GM12801 (cell line): ENCODE measurements around the gene ZNF385C.

Experiments used
- CTCF ChIP-seq: IDR thresholded peaks from one replicate; pipeline ENCODE4 v1.5.1; 2011; ENCODE audit warnings: control low read depth; ENCODE audit not compliant: insufficient read length; ENCODE audit errors: extremely low read depth

Gene ZNF385C

GRCh38 chr17:41988418-41988817, 109.9 kb downstream of the ZNF385C start:
- no peak for TF ChIP-seq CTCF

- TF ChIP-seq CTCF: no peak
Observed at GRCh38 chr17:41987642-41988041, 110.6 kb downstream of the ZNF385C start.

- TF ChIP-seq CTCF: no peak
Observed at GRCh38 chr17:41986634-41987033, 111.6 kb downstream of the ZNF385C start.

GRCh38 chr17:41985919-41986318, 112.4 kb downstream of the ZNF385C start:
- no peak for TF ChIP-seq CTCF

GRCh38 chr17:41984454-41984853, 113.8 kb downstream of the ZNF385C start:
- no peak for TF ChIP-seq CTCF

- no peak for TF ChIP-seq CTCF
Observed at GRCh38 chr17:41982026-41982760, 116.1 kb downstream of the ZNF385C start.

- no peak for TF ChIP-seq CTCF
Observed at GRCh38 chr17:41977991-41978390, 120.3 kb downstream of the ZNF385C start.
